Natural killer cell (primary cell): Measurements from ENCODE around the gene PTPRQ. TPM values are rescaled to one million over a fixed set of nuclear protein-coding genes. Genes with fewer than 3 reads are reported as not detected.

ENCODE experiments used
- ATAC-seq, 3 donors: fragments of 150-1000 bp in 2 of 3; fragments of 200-7000 bp in 1 of 3; cut with Tn5 transposase; 1 replicate in 1 of 3; 2 replicates in 2 of 3; pipeline ENCODE4 v1.10.0; 2021; ENCODE audit warnings: mild to moderate bottlenecking in 2 of 3, moderate library complexity in 2 of 3
- DNase-seq, 2 donors: peaks; one replicate each; pipeline versions ENCODE4 v3.0.0 to v3.0.0-alpha.2; 2013 to 2021; ENCODE audit warnings: mixed read lengths in 1 of 2
- H3K27ac ChIP-seq: one replicate; pipeline ENCODE4 v1.5.1; 2013; ENCODE audit warnings: mild to moderate bottlenecking, low read length
- H3K27me3 ChIP-seq: one replicate; pipeline ENCODE4 v1.6.1; 2013; ENCODE audit warnings: low read length; ENCODE audit not compliant: control insufficient read depth, insufficient read depth
- H3K36me3 ChIP-seq: one replicate; pipeline ENCODE4 v1.6.1; 2013; ENCODE audit warnings: low read length; ENCODE audit not compliant: control insufficient read depth, insufficient read depth
- H3K4me1 ChIP-seq: one replicate; pipeline ENCODE4 v1.6.1; 2013; ENCODE audit warnings: low read length; ENCODE audit not compliant: control insufficient read depth, insufficient read depth
- H3K4me3 ChIP-seq: one replicate; pipeline ENCODE4 v1.5.1; 2013; ENCODE audit warnings: low read length
- H3K9me3 ChIP-seq: one replicate; pipeline ENCODE4 v1.6.1; 2013; ENCODE audit warnings: low read length; ENCODE audit not compliant: control insufficient read depth, insufficient read depth
- H3K27ac Mint-ChIP-seq, 2 donors: one replicate each; pipeline ENCODE4 v1.8.0; 2022; ENCODE audit warnings: mild to moderate bottlenecking in 2 of 2, mixed read lengths in 2 of 2, moderate library complexity in 1 of 2
- H3K27me3 Mint-ChIP-seq, 2 donors: one replicate each; pipeline ENCODE4 v1.8.0; 2022; ENCODE audit warnings: low read depth in 2 of 2, mixed read lengths in 2 of 2
- H3K36me3 Mint-ChIP-seq: one replicate; pipeline ENCODE4 v1.8.0; 2022; ENCODE audit warnings: mixed read lengths
- H3K4me1 Mint-ChIP-seq, 2 donors: one replicate each; pipeline ENCODE4 v1.8.0; 2022; ENCODE audit warnings: mixed read lengths in 2 of 2
- H3K4me3 Mint-ChIP-seq: one replicate; pipeline ENCODE4 v1.8.0; 2022; ENCODE audit warnings: mild to moderate bottlenecking, moderate library complexity, mixed read lengths
- H3K9me3 Mint-ChIP-seq, 2 donors: one replicate each; pipeline ENCODE4 v1.8.0; 2022; ENCODE audit warnings: mixed read lengths in 2 of 2
- WGBS: methylation state at CpG from one replicate; pipeline ENCODE4 v1.1.7; 2013; ENCODE audit warnings: missing lambda C conversion rate; ENCODE audit not compliant: insufficient coverage; 5-methylcytosine and 5-hydroxymethylcytosine counted together
- intact Hi-C: fragments of 100-400 bp; cut with micrococcal nuclease; formaldehyde crosslinking; loops from one replicate; pipeline ENCODE4 v1.14.2; 2022
- total RNA-seq, 4 donors: library from RNA; stranded (reverse); fragments of 120-200 nt in 1 of 4; gene quantifications; one replicate each; pipeline versions ENCODE4 v1.2.3 to v1.2.4, GENCODE V29; 2013 to 2022
- TF ChIP-seq, protein P1 (sequence below): fragments of 200-600 bp; IDR thresholded peaks from one replicate; pipeline ENCODE4 v1.8.0; 2022; ENCODE audit warnings: antibody characterized with exemption

PTPRQ gene
- total RNA-seq, 3 donors from 2014 or later (not counting 1 experiment from before 2014, with no cell fraction given), result not detected

DNA sequence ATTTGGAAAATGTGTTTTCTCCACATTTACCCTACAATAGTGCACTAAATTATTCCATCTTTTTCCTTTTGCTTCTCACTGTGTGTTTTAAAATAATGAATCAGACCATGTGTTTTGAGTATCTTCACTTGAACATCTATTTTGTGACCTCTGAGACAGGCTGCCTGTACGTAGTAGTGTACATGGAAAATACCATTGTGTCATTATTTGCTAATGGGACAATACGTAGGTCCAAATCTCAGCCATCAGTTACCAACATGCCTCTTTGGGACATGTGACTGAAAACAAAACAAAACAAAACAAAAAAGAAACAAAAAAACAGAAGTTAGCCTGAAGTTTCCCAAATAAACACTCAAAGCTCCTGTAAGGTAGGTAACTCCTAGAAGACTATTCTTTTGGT lies 256.3 kb downstream of the PTPRQ start:
- ATAC-seq (no peak), DNase-seq (no peak)
- no peaks in the 10 kb centered on the region for H3K36me3 ChIP-seq
- no peak overlapping the region for H3K4me3 ChIP-seq
- H3K27ac ChIP-seq, result no peak overlapping the region
- intact Hi-C loops, result no loop called here
- H3K27ac Mint-ChIP-seq, result no peak overlapping the region
- H3K4me3 Mint-ChIP-seq, result no peak overlapping the region
- no peaks in the 10 kb centered on the region for H3K4me1 Mint-ChIP-seq
- H3K27me3 Mint-ChIP-seq, result no peaks in the 10 kb centered on the region
- no peaks in the 10 kb centered on the region for H3K27me3 ChIP-seq
- WGBS, result 83% methylated on average over 2 of the region's 2 CpGs
- no peaks in the 10 kb centered on the region for H3K9me3 ChIP-seq
- H3K9me3 Mint-ChIP-seq, result peaks cover 4 to 14% of the 10 kb centered on the region in 2 donors
- H3K4me1 ChIP-seq, result no peaks in the 10 kb centered on the region
- TF ChIP-seq, protein P1, sequence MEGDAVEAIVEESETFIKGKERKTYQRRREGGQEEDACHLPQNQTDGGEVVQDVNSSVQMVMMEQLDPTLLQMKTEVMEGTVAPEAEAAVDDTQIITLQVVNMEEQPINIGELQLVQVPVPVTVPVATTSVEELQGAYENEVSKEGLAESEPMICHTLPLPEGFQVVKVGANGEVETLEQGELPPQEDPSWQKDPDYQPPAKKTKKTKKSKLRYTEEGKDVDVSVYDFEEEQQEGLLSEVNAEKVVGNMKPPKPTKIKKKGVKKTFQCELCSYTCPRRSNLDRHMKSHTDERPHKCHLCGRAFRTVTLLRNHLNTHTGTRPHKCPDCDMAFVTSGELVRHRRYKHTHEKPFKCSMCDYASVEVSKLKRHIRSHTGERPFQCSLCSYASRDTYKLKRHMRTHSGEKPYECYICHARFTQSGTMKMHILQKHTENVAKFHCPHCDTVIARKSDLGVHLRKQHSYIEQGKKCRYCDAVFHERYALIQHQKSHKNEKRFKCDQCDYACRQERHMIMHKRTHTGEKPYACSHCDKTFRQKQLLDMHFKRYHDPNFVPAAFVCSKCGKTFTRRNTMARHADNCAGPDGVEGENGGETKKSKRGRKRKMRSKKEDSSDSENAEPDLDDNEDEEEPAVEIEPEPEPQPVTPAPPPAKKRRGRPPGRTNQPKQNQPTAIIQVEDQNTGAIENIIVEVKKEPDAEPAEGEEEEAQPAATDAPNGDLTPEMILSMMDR, result no peak
- no peaks in the 10 kb centered on the region for H3K36me3 Mint-ChIP-seq

DNA sequence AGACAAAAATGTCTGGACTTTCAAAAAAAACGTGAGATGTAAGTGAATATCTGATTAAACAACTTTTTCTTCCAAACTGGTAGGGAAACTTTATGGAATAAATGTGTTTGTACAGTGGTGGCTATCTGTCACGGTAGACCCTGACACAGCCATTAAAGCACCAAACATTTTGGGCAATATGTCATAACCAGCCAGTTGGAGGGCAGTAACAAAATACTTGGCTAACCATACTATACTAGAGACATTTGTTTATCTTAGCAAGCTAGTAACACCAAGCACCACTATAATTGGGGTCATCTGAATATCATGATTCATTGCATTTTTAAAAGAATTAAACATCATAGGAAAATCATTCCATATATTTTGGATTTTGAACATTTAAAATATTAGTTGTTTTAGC lies 257.4 kb downstream of the PTPRQ start:
- Mint-ChIP-seq H3K27ac (no peak overlapping the region), H3K27me3 (no peaks in the 10 kb centered on the region), H3K4me1 (no peaks in the 10 kb centered on the region), H3K9me3 (peaks cover 4 to 14% of the 10 kb centered on the region in 2 donors), H3K36me3 (no peaks in the 10 kb centered on the region), H3K4me3 (no peak overlapping the region)
- no peaks in the 10 kb centered on the region for H3K27me3 ChIP-seq
- TF ChIP-seq, protein P1, result no peak
- WGBS, result 100% methylated on average over 1 of the region's 2 CpGs
- intact Hi-C loops, result no loop called here
- no peak for DNase-seq
- ATAC-seq, result no peak
- no peaks in the 10 kb centered on the region for H3K36me3 ChIP-seq
- no peak overlapping the region for H3K4me3 ChIP-seq
- no peaks in the 10 kb centered on the region for H3K4me1 ChIP-seq
- H3K9me3 ChIP-seq, result no peaks in the 10 kb centered on the region
- no peak overlapping the region for H3K27ac ChIP-seq

DNA sequence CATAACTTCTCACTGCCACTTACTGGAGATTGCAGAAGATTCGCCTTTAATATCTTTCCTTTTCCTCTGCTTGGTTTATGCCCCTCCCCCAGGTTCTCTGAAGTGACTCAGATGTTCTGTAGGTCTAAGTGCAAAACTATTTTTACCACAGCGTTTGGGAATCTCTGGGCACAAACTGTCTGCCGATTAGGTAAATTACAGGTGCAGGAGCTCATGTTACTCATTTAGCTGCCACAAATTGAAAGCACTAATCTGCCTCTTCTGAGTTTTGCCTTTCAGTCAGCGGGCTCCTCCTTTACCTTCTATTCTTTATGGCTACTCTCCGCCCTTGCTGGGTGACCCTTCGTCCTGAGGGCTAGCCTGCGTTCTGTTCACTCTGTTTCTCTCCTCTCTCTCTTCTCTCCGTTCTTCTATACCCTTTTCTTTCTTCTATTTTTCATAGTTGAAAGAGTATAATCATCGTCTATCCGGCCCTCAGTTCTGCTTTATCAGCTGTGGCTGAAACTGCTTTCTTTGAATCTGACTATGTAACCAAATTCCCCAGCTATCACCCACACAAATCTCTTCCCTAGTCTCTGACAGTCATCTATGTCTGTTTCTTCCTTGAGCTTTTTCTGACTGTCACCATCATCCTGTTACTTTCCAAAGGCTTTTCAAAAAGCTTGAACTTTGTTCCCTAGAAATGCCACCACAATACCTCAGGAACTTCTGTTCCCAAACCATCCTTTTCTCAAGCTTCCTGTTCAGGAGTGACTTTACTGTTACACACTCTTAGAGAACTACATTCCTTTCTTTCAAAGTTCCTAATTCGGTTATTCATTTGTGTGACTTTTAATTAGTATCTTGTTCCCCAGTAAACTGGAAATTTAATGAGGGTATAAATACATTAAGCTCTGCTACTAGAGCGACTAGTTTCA lies 259.1 kb downstream of the PTPRQ start:
- no peak for ATAC-seq
- WGBS, result 65% methylated on average over 10 of the region's 12 CpGs

More for the DNA sequence above, 259.1 kb downstream of the PTPRQ start:
- H3K27ac Mint-ChIP-seq, result no peak overlapping the region
- no peak for DNase-seq
- Histone ChIP-seq H3K27me3 (no peaks in the 10 kb centered on the region), H3K4me3 (no peak overlapping the region), H3K27ac (no peak overlapping the region), H3K4me1 (no peaks in the 10 kb centered on the region), H3K9me3 (no peaks in the 10 kb centered on the region), H3K36me3 (no peaks in the 10 kb centered on the region)
- intact Hi-C loops, result no loop called here
- TF ChIP-seq, protein P1, result no peak
- peaks cover 4 to 9% of the 10 kb centered on the region in 2 donors for H3K9me3 Mint-ChIP-seq
- no peaks in the 10 kb centered on the region for H3K4me1 Mint-ChIP-seq
- H3K27me3 Mint-ChIP-seq, result peaks cover 9 to 12% of the 10 kb centered on the region in 2 donors
- peaks cover 9% of the 10 kb centered on the region for H3K36me3 Mint-ChIP-seq
- H3K4me3 Mint-ChIP-seq, result no peak overlapping the region
